Body of pancreas (tissue), 4 donors: ENCODE data around the gene RASGRF1. TPM values are rescaled to one million over a fixed set of nuclear protein-coding genes. Genes with fewer than 3 reads are reported as not detected.

Experiments
- ATAC-seq: fragments of 150-250 bp; one replicate; pipeline ENCODE4 v1.9.1; 2016
- DNase-seq, 4 donors: peaks; one replicate each; pipeline ENCODE4 v3.0.0-alpha.2; 2019
- H3K27ac ChIP-seq, 4 donors: fragments of 200-600 bp; sonication (generic); 1 replicate in 3 of 4; 2 replicates in 1 of 4; pipeline versions ENCODE4 v1.5.1 to v1.6.1; 2016 to 2019; ENCODE audit warnings: mild to moderate bottlenecking in 1 of 4, mixed read lengths in 1 of 4, moderate library complexity in 1 of 4
- H3K27me3 ChIP-seq, 2 donors: fragments of 200-600 bp; sonication (generic); one replicate each; pipeline ENCODE4 v1.6.0; 2016; ENCODE audit warnings: mild to moderate bottlenecking in 1 of 2
- H3K36me3 ChIP-seq, 2 donors: fragments of 200-600 bp; sonication (generic); replicated peaks in 1 of 2; 2 replicates each; pipeline ENCODE4 v1.5.1; 2016; ENCODE audit warnings: low read depth in 2 of 2; ENCODE audit not compliant: insufficient read depth in 1 of 2
- H3K4me1 ChIP-seq: fragments of 200-600 bp; sonication (generic); one replicate; pipeline ENCODE4 v1.6.0; 2016
- H3K4me3 ChIP-seq, 2 donors: fragments of 200-600 bp; sonication (generic); 1 replicate in 1 of 2; 2 replicates in 1 of 2; pipeline ENCODE4 v1.5.1; 2016 to 2019
- H3K9me3 ChIP-seq, 3 donors: fragments of 200-600 bp; sonication (generic); 1 replicate in 2 of 3; 2 replicates in 1 of 3; pipeline ENCODE4 v1.5.1; 2016
- POLR2A ChIP-seq, 3 donors: fragments of 450-650 bp; IDR thresholded peaks; one replicate each; pipeline ENCODE4 v1.6.1; 2016; ENCODE audit warnings: antibody characterized with exemption in 3 of 3, mild to moderate bottlenecking in 2 of 3
- WGBS, 2 donors: methylation state at CpG; one replicate each; pipeline ENCODE4 v1.1.5; 2017; 5-methylcytosine and 5-hydroxymethylcytosine counted together
- intact Hi-C: fragments of 100-400 bp; cut with DNase I; formaldehyde crosslinking; loops from one replicate; pipeline ENCODE4 v1.15.1; 2023
- total RNA-seq, 2 donors: library from RNA; depleted of rRNA; stranded (reverse); fragments of >200 nt; gene quantifications; one replicate each; pipeline ENCODE4 v1.1.0, GENCODE V29; 2016
- TF ChIP-seq, protein P1 (sequence below), 7 experiments: fragments of 450-650 bp in 4 of 7; fragments of 200-600 bp in 3 of 7; sonication (generic) in 3 of 7; IDR thresholded peaks; one replicate each; pipeline ENCODE4 v1.5.1; 2016 to 2019; ENCODE audit warnings: antibody characterized with exemption in 7 of 7

The RASGRF1 gene
- total RNA-seq, 2 donors from 2014 or later, result 1.0 to 3.6 TPM

DNA sequence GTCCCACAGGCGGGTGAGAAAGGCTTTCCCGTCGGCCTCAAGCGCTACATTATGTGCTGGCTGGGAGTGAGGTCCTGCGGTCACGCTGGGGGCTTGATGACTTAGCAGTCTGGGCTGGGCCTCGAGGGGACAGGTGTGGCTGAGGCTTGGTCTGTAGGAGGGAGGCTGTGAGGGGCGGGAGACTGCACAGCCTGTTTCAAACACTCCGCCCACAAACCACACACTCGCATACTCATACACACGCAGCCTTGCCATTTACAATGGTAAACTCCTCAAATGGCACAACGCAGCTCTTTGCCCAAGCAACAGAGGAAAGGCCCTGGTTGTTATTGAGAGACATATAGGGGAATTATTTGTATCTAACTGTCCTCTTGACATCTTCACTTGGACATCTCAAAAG lies 32.4 kb upstream of the RASGRF1 start:
- 69 to 78% methylated on average over 12 of the region's 12 CpGs for WGBS, 2 donors

DNA sequence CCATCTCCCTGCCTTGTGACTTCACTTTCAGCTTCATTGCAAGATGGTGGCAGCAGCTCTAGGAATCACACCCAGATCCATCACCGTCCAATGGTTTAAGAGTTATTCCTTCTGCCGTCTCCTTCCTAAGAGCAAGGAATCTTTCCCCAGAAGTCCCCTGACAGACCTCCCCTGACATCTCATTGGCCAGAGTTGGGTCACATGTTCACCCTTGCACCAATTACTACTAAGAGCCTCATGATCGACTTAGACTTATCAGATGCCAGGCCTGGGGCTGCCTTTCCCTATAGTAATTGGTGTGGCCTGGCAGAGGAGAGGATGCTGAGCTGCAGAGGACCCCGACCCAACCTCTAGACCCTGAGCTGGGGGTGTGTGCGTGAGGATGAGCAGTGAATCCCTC lies 31.8 kb upstream of the RASGRF1 start:
- DNase-seq, result no peak
- H3K36me3 ChIP-seq, result no peaks in the 10 kb centered on the region
- no peak for TF ChIP-seq POLR2A (IDR thresholded peaks at IDR 0.05)
- TF ChIP-seq, protein P1, sequence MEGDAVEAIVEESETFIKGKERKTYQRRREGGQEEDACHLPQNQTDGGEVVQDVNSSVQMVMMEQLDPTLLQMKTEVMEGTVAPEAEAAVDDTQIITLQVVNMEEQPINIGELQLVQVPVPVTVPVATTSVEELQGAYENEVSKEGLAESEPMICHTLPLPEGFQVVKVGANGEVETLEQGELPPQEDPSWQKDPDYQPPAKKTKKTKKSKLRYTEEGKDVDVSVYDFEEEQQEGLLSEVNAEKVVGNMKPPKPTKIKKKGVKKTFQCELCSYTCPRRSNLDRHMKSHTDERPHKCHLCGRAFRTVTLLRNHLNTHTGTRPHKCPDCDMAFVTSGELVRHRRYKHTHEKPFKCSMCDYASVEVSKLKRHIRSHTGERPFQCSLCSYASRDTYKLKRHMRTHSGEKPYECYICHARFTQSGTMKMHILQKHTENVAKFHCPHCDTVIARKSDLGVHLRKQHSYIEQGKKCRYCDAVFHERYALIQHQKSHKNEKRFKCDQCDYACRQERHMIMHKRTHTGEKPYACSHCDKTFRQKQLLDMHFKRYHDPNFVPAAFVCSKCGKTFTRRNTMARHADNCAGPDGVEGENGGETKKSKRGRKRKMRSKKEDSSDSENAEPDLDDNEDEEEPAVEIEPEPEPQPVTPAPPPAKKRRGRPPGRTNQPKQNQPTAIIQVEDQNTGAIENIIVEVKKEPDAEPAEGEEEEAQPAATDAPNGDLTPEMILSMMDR (IDR thresholded peaks at IDR 0.05), result no peak
- no peaks in the 10 kb centered on the region for H3K4me1 ChIP-seq
- H3K4me3 ChIP-seq, result no peak overlapping the region
- H3K27me3 ChIP-seq, result no peaks in the 10 kb centered on the region
- intact Hi-C loops, result no loop called here
- WGBS, 2 donors, result 73 to 74% methylated on average over 4 to 5 of the region's 5 CpGs
- ATAC-seq, result no peak
- H3K27ac ChIP-seq, result no peak overlapping the region
- no peaks in the 10 kb centered on the region for H3K9me3 ChIP-seq

More for the DNA sequence above, 32.4 kb upstream of the RASGRF1 start:
- no peaks in the 10 kb centered on the region for H3K9me3 ChIP-seq
- no peak for ATAC-seq
- DNase-seq, result no peak
- TF ChIP-seq POLR2A (IDR thresholded peaks at IDR 0.05), result no peak
- TF ChIP-seq, protein P1 (IDR thresholded peaks at IDR 0.05), result no peak
- H3K27me3 ChIP-seq, result no peaks in the 10 kb centered on the region
- H3K27ac ChIP-seq, result no peak overlapping the region
- no peaks in the 10 kb centered on the region for H3K4me1 ChIP-seq
- no peaks in the 10 kb centered on the region for H3K36me3 ChIP-seq
- no peak overlapping the region for H3K4me3 ChIP-seq
- intact Hi-C loops, result no loop called here

DNA sequence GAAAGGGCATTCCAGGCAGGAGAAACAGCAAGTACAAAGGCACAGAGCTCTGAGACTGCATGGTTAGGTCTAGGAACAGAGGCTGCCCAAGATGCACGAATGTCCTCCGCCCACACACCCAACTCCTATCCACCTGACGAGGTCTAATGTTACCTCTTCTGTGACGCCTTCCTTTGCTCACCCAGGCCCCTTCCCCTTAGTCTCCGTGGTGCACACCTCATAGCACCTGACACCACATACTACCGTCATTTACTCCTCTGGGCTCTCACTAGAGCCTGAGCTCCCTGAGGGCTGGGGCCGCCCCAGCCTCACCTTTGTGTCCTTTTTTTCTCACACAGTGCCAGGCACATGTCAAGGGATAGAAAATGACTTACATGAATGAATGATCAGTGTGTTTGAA lies 31.0 kb upstream of the RASGRF1 start:
- 74 to 76% methylated on average over 7 of the region's 7 CpGs for WGBS, 2 donors
- intact Hi-C loops, result no loop called here
- ATAC-seq, result no peak
- no peak for DNase-seq
- TF ChIP-seq, protein P1 (IDR thresholded peaks at IDR 0.05), result no peak
- Histone ChIP-seq H3K27ac (no peak overlapping the region), H3K27me3 (no peaks in the 10 kb centered on the region), H3K4me3 (no peak overlapping the region), H3K36me3 (no peaks in the 10 kb centered on the region), H3K4me1 (no peaks in the 10 kb centered on the region), H3K9me3 (no peaks in the 10 kb centered on the region)

DNA sequence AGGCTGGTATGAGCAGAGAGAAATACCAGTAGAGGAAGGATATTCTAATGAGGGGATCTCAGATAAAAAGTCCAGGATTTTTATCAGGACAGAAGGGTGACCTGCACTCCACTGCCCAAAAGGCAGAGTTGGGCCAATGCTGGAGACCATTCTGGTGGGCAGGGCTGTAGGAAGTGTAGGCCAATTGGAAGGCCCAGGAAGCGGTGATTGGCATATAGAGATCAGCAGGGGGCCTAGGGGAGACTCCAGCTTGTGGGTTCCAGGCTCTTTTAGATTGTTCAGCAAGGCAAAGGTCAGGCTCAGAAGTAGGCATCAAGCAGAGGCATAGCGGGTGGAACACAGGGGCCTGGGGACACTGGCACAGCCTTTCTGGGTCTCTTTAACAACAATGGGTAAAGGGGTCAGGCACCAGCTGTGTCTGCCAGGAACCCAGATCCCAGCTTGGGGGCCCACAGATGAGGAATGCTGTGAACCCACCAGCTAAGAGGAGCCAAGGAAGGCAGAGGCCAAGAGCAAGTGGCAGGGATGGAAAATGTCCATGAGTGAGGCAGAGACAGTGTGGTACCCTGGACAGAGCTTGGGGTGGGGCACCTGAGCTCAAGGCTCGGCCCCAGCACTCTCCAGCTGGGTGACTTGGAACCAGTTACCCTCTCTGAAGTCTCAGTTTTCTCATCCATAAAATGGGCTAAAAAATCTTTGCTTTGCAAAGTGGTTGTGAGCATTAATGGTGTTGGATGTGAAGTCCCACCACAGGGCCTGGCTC lies 27.0 kb upstream of the RASGRF1 start:
- WGBS, 2 donors, result 61 to 65% methylated on average over 3 of the region's 3 CpGs
- intact Hi-C loops, result no loop called here
- no peak for DNase-seq

More for the DNA sequence above, 27.0 kb upstream of the RASGRF1 start:
- Histone ChIP-seq H3K36me3 (no peaks in the 10 kb centered on the region), H3K9me3 (no peaks in the 10 kb centered on the region), H3K4me1 (no peaks in the 10 kb centered on the region), H3K4me3 (no peak overlapping the region), H3K27me3 (no peaks in the 10 kb centered on the region), H3K27ac (no peak overlapping the region)
- no peak for ATAC-seq
- no peak for TF ChIP-seq POLR2A (IDR thresholded peaks at IDR 0.05)
- TF ChIP-seq, protein P1 (IDR thresholded peaks at IDR 0.05), result no peak
